Loucy (cell line): ENCODE results near the gene THBD.

Experiments used
- CTCF ChIP-seq: fragments of 200-600 bp; sonication (generic); conservative IDR thresholded peaks from 2 replicates; pipeline ENCODE4 v1.5.1; 2014; ENCODE audit warnings: mild to moderate bottlenecking, antibody characterized with exemption, low read length
- EZH2phosphoT487 ChIP-seq: fragments of 200-600 bp; IDR thresholded peaks from 2 replicates; pipeline ENCODE4 v1.6.1; 2018; ENCODE audit warnings: antibody characterized with exemption, mild to moderate bottlenecking, moderate library complexity, borderline replicate concordance

GRCh38 chr20:22998476-22998875 is 51.0 kb downstream of the THBD start:
- TF ChIP-seq CTCF (no peak), EZH2phosphoT487 (no peak)
